ENCODE results near the gene RNF125. TPM values are rescaled to one million over a fixed set of nuclear protein-coding genes. Genes with fewer than 3 reads are reported as not detected.
A peak's percentile ranks its signal among the peaks of the same experiment; 100 is the strongest.

RNF125 gene
- total and polyA plus RNA-seq, 4 donors: 1.4 to 9.2 (median 3.3) TPM

GRCh38 chr18:32060026-32060425, 41.4 kb downstream of the RNF125 start:
- Histone ChIP-seq H3K9ac (ENCODE audit: insufficient read depth in 1 of 2, low read length in 2 of 2) (no peak overlapping the region), H3K4me3 (no peak overlapping the region), H3K36me3 (ENCODE audit: control insufficient read depth in 4 of 4, insufficient read depth in 4 of 4, low read length in 4 of 4) (peaks cover 0 to 2% (median 0%) of the 10 kb centered on the region in 4 donors), H3K27ac (ENCODE audit: low read depth in 1 of 2, low read length in 1 of 2) (no peak overlapping the region), H3K27me3 (ENCODE audit: control insufficient read depth in 3 of 3, insufficient read depth in 3 of 3, low read length in 2 of 3) (no peaks in the 10 kb centered on the region), H3K4me1 (ENCODE audit: control insufficient read depth in 5 of 5, insufficient read depth in 5 of 5, low read length in 5 of 5) (no peaks in the 10 kb centered on the region), H3K9me3 (ENCODE audit: control insufficient read depth in 4 of 4, insufficient read depth in 3 of 4, low read length in 3 of 4) (no peaks in the 10 kb centered on the region)
- no peak for TF ChIP-seq CTCF (IDR thresholded peaks at IDR 0.05; ENCODE audit: control extremely low read depth, extremely low read depth)
- 86 to 89% methylated on average over 2 of the region's 2 CpGs for WGBS, 2 donors
- no peak for ATAC-seq (ENCODE audit: insufficient read depth, low FRiP score)
- no peak for DNase-seq

- ATAC-seq (ENCODE audit: insufficient read depth, low FRiP score): no peak
- no peaks in the 10 kb centered on the region for H3K36me3 ChIP-seq (ENCODE audit: control insufficient read depth in 4 of 4, insufficient read depth in 4 of 4, low read length in 4 of 4)
- H3K4me1 ChIP-seq (ENCODE audit: control insufficient read depth in 5 of 5, insufficient read depth in 5 of 5, low read length in 5 of 5): no peaks in the 10 kb centered on the region
- H3K4me3 ChIP-seq: no peak overlapping the region
- H3K27ac ChIP-seq (ENCODE audit: low read depth in 1 of 2, low read length in 1 of 2): no peak overlapping the region
- DNase-seq: no peak
- H3K9ac ChIP-seq (ENCODE audit: insufficient read depth in 1 of 2, low read length in 2 of 2): no peak overlapping the region
- no peaks in the 10 kb centered on the region for H3K27me3 ChIP-seq (ENCODE audit: control insufficient read depth in 3 of 3, insufficient read depth in 3 of 3, low read length in 2 of 3)
- TF ChIP-seq CTCF (IDR thresholded peaks at IDR 0.05; ENCODE audit: control extremely low read depth, extremely low read depth): no peak
- WGBS, 2 donors: 95 to 100% methylated on average over 3 of the region's 3 CpGs
- H3K9me3 ChIP-seq (ENCODE audit: control insufficient read depth in 4 of 4, insufficient read depth in 3 of 4, low read length in 3 of 4): no peaks in the 10 kb centered on the region
Observed at GRCh38 chr18:32067375-32068167, 48.9 kb downstream of the RNF125 start.

- ATAC-seq (ENCODE audit: insufficient read depth, low FRiP score) (no peak), DNase-seq (no peak)
- 54 to 62% methylated on average over 4 of the region's 4 CpGs for WGBS, 2 donors
- H3K9ac ChIP-seq (ENCODE audit: insufficient read depth in 1 of 2, low read length in 2 of 2): no peak overlapping the region
- no peak overlapping the region for H3K4me3 ChIP-seq
- no peaks in the 10 kb centered on the region for H3K9me3 ChIP-seq (ENCODE audit: control insufficient read depth in 4 of 4, insufficient read depth in 3 of 4, low read length in 3 of 4)
- no peak overlapping the region for H3K27ac ChIP-seq (ENCODE audit: low read depth in 1 of 2, low read length in 1 of 2)
- no peaks in the 10 kb centered on the region for H3K36me3 ChIP-seq (ENCODE audit: control insufficient read depth in 4 of 4, insufficient read depth in 4 of 4, low read length in 4 of 4)
- no peaks in the 10 kb centered on the region for H3K27me3 ChIP-seq (ENCODE audit: control insufficient read depth in 3 of 3, insufficient read depth in 3 of 3, low read length in 2 of 3)
- no peaks in the 10 kb centered on the region for H3K4me1 ChIP-seq (ENCODE audit: control insufficient read depth in 5 of 5, insufficient read depth in 5 of 5, low read length in 5 of 5)
- TF ChIP-seq CTCF (IDR thresholded peaks at IDR 0.05; ENCODE audit: control extremely low read depth, extremely low read depth): peak; percentile 11
Observed at GRCh38 chr18:32072321-32072720, 53.7 kb downstream of the RNF125 start.

All from lung (tissue), 12 donors.